ENCODE measurements around the gene PKNOX1. TPM values are rescaled to one million over a fixed set of nuclear protein-coding genes. Genes with fewer than 3 reads are reported as not detected.
"Not testable (repeated sequence)": the region's sequence is repeated elsewhere in the genome, so short reads cannot be mapped to it uniquely, and the experiment has no call there.

The PKNOX1 gene, protein sequence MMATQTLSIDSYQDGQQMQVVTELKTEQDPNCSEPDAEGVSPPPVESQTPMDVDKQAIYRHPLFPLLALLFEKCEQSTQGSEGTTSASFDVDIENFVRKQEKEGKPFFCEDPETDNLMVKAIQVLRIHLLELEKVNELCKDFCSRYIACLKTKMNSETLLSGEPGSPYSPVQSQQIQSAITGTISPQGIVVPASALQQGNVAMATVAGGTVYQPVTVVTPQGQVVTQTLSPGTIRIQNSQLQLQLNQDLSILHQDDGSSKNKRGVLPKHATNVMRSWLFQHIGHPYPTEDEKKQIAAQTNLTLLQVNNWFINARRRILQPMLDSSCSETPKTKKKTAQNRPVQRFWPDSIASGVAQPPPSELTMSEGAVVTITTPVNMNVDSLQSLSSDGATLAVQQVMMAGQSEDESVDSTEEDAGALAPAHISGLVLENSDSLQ
- 10 to 100 TPM; 22.5 to 22.7 TPM for total RNA-seq
- long read RNA-seq, donor 1, full-length matches to known transcripts = 3 of 4 reads
- long read RNA-seq, donor 1, partial matches to known transcripts = 0 of 4 reads
- long read RNA-seq, donor 1, other reads (novel, unspliced or antisense) = 1 of 4 reads
- long read RNA-seq, donor 2, partial matches to known transcripts = 3 of 7 reads
- long read RNA-seq, donor 2, other reads (novel, unspliced or antisense) = 4 of 7 reads

DNA sequence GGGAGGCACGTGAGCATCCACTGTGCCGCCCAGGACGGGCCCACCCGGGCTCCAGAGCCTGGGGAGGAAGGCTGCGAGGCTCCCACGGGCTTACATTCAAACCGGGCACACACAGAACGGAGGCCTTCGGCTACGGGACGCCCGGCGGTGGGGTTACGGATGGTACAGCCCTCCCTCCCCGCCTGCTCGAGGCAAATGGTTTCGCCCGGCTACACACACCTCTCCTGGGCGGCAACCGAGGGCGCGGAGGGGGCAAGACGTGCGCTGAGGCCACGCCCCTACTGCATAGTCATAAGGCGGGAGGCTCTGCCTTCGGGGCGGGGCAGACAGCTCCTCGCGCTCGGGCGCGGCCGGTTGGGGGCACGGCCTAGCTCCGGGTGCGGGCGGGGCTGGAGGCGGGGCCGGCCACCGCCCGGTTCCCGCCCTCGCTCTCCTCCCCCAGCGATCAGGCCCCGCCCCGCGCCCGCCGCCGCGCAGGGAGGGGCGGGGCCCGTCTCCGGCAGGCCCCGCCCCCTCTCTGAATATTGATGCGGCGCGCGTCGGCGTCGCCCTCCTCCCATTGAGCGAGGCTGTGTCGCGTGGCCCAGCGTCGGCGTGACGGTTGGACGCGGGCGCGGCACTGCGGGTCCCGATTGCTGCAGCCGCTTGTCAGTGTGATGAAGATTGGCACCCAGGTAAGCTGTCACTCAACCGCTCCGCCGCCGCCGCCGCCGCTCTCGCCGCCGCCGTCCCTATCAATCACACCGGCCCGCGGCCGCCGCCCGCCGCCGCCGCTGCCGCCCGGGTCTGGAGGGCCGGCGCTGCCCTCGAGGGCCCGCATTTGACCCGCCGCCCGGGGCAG is at the start of gene PKNOX1:
PKNOX1 (plus strand) TSS at position 572 of the 841 bp plus-strand sequence. CDS start 29,820 bp downstream, outside the sequence.
- DNase-seq (ENCODE audit: low spot score) = peak; percentile 100
- intact Hi-C loops (cut with DNase I) = no loop called here

DNA sequence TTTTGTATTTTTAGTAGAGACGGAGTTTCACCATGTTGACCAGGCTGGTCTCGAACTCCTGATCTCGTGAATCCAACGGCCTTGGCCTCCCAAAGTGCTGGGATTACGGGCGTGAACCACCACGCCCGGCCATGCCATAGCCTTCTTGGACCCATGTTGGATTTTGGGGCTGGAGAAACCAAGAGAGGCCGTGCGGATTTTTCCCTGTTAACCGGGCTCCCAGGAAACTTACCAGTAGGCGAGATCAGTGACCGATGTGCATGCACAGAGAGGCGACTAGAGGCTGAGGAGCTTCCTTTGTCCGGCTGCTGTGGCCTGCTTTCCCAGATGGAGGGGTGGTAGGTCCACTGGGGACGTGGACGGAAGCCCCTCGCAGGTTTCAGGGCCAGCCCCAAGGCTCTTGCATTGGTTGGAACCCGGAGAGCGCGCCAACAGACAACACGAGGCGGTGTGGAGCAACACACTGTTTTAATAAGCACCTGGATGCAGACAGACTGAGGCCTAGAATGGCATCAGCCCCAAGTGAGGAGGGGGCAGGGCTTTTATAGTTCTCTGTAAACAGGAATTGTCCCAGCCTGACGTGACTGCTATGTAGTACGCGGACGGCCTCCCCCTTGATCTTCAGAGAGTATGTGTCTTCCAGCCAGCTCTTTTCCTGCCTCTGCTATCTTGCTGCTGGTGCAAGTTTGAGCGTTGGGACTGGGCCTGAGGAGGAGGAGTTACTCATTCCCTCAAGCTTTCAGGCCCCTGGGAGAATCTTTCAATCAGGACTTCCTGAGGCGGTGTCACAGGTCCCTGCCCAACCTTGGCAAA is 49.0 kb upstream of the PKNOX1 start, which contains the start of gene ERVH48-1:
ERVH48-1 (minus strand) TSS at position 517 of the 813 bp plus-strand sequence. CDS start 6,624 bp downstream, outside the sequence.
- peak; percentile 56 for DNase-seq (ENCODE audit: low spot score)
- intact Hi-C loops (cut with DNase I) = no loop called here

DNA sequence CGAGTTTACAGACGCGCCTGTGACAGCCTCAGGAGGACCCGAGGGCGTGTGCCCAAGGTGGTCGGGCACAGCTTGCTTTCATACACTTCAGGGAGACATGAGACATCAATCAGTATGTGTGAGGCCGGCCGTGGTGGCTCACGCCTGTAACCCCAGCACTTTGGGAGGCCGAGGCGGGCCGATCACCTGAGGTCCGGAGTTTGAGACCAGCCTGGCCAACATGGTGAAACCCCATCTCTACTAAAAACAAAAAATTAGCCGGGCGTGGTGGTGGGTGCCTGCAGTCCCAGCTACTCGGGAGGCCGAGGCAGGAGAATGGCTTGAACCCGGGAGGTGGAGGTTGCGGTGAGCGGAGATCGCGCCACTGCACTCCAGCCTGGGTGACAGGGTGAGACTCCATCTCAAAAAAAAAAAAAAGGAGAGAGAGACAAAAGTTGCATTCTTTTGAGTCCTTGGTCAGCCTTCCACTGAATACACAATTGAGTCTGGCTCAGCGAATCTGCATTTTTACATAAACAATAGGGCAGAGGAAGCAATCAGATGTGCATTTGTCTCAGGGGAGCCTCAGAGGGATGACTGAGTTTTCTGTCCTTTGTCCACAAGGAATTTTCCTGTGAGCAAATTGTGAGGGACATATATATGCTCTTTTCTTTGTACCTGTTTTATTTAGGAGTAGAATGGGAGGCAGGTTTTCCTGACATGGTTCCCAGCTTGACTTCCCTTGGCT is 46.7 kb upstream of the PKNOX1 start:
- peak; percentile 72 for DNase-seq (ENCODE audit: low spot score)
- intact Hi-C loops (cut with DNase I) = not testable (repeated sequence)

DNA sequence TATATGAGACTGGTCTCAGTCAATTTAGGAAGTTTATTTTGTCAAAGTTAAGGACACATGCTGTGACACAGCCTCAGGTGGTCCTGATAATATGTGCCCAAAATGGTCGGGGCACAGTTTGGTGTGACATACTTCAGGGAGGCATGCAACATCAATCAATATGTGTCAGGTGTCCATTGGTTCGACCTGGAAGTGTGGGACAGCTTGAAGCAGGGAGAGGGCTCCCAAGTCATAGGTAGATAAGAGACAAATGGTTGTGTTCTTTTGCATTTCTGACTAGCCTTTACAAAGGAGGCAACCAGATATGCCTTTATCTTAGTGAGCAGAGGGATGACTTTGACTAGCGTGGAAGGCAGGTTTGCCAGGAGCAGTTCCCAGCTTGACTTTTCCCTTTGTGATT is 44.4 kb upstream of the PKNOX1 start:
- DNase-seq (ENCODE audit: low spot score) = no peak
- intact Hi-C loops (cut with DNase I) = no loop called here

DNA sequence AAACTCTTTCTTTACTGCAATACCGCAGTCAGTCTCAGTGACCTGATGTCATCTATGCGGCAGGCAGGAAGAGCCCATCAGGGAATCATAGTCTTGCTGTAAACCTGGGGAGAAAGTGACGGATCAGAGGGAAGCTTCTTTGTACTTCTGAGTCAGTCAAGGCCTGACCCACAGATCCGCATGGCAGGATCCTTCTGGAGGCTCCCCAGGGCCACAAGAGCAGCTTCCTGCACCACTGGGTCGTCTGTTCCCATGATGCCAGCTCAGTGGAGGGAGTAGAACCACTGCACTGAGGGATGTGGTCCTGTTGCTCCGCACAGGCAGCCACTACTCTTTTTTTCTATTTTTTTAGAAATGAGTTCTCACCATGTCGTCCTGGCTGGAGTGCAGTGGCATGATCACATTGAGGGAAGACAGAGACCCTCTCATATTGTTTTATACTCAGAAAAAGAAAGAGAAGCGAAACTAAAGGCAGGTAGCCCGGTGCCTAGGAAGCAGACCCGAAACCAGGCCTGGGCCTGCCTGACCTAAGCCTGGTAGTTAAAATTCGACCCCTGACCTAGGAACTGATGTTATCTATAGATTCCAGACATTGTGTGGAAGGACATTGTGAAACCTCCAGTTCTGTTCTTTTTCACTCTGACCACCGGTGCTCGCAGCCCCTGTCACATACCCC is 42.7 kb upstream of the PKNOX1 start:
- intact Hi-C loops (cut with DNase I) = no loop called here
- peak; percentile 29 for DNase-seq (ENCODE audit: low spot score)

DNA sequence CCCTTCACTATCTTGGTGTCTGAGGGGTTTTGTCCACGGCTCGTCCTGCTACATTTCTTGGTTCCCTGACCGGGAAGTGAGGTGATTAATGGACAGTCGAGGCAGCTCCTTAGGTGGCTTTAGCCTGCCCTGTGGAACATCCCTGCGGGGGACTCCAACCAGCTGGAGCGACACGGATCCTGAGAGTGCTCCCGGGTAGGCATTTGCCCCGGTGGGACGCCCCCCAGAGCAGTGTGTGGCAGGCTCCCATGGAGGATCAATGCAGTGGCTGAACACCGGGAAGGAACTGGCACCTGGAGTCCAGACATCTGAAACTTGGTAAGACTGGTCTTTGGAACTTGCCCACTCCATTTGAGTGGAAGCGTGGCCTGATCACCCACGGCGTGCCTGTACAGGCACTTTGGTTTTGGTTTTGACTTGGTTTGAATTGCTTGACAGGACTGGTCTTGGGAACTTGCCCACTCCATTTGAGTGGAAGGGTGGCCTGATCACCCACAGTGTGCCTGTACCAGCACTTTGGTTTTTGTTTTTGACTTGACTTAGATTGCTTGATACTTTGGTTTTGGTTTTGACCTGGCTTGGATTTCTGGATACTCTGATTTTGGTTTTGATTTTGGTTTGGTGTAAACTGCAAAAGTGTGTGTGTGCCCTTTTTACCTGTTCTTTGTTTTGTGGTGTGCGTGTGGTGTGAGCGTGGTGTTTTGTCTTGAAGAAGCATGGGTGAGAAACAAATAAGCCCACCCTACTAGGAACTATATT is 41.8 kb upstream of the PKNOX1 start:
- DNase-seq (ENCODE audit: low spot score) = peak; percentile 40
- intact Hi-C loops (cut with DNase I) = not testable (repeated sequence)

DNA sequence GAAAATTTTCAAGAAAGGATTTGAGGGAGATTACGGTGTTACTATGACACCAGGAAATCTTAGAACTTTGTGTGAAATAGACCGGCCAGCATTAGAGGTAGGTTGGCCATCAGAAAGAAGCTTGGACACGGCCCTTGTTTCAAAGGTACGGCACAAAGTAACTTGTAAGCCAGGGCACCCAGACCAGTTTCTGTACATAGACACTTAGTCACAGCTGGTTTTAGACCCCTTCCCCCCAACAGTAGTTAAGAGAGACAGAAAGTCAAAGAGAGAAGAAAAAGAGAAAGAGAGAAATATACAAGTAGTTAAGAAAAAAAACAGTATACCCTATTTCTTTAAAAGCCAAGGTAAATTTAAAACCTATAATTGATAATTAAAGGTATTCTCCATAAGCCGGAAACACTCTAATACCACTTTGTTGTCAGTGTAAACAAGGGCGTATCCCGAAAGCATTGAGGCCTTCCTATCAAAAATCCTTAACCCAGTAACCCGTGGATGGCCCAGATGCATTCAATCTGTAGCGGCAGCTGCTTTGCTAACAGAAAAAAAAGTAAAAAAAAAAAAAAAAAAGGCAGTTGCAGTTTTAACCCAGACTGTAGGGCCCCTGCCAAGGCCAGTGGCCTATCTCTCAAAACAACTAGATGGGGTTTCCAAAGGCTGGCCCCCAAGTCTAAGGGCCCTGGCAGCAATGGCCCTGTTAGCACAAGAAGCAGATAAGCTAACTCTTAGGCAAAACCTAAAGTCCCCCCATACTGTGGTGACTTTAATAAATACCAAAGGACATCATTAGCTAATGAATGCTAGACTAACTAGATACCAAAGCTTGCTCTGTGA is 41.0 kb upstream of the PKNOX1 start:
- intact Hi-C loops (cut with DNase I) = not testable (repeated sequence)
- peak; percentile 18 for DNase-seq (ENCODE audit: low spot score)

DNA sequence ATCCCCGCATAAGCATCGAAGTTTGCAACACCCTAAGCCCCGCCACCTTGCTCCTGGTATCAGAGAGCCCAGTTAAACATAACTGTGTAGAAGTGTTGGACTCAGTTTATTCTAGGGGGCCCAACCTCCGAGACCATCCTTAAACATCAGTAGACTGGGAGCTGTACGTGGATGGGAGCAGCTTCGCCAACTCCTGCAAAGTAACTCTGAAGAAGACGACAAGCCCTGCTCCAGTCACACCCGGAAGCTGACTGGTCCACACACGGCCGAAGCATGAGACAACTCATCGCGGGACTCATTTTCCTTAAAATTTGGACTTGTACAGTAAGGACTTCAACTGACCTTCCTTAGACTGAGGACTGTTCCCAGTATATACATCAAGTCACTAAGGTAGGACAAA is 40.4 kb upstream of the PKNOX1 start:
- intact Hi-C loops (cut with DNase I); DNase-seq (ENCODE audit: low spot score): not testable (repeated sequence)

DNA sequence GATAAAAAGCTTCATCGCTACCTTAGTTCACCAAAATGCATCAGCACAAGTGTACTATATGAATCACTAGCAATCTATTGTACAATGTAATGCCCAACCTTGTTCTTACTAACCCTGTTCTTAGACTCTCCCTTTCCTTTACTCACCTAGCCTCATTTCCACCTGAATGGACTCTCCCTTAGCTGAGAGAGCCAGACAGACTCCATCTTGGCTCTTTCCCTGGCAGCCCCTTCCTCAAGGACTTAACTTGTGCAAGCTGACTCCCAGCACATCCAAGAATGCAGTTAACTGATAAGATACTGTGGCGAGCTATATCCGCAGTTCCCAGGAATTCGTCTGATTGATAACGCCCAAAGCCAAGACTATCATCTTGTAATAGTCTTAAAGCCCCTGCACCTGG is 38.0 kb upstream of the PKNOX1 start:
- DNase-seq (ENCODE audit: low spot score); intact Hi-C loops (cut with DNase I): not testable (repeated sequence)

DNA sequence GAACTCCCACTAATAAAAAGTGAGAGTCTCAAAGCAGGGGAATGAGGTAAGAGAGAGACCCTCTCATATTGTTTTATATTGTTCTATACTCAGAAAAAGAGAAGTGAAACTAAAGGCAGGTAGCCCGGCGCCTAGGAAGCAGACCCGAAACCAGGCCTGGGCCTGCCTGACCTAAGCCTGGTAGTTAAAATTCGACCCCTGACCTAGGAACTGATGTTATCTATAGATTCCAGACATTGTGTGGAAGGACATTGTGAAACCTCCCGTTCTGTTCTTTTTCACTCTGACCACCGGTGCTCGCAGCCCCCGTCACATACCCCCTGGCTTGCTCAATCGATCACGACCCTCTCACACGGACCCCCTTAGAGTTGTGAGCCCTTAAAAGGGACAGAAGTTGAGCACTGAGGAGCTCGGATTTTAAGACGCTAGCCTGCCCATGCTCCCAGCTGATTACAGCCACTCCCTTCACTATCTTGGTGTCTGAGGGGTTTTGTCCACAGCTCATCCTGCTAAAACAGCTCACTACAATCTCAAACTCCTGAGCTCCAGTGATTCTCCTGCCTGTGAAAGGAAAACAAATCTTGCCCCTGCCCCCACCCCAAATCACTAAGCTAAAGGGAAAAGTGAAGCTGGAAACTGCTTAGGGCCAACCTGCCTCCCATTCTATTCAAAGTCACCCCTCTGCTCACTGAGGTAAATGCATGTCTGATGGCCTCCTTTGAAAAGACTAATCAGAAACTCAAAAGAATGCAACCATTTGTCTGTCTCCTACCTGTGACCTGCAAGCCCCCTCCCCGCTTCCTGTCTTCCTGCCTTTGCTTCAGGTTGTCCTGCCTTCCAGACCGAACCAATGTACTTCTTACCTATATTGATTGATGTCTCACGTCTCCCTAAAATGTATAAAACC is 37.1 kb upstream of the PKNOX1 start:
- peak; percentile 49 for DNase-seq (ENCODE audit: low spot score)
- intact Hi-C loops (cut with DNase I) = not testable (repeated sequence)

DNA sequence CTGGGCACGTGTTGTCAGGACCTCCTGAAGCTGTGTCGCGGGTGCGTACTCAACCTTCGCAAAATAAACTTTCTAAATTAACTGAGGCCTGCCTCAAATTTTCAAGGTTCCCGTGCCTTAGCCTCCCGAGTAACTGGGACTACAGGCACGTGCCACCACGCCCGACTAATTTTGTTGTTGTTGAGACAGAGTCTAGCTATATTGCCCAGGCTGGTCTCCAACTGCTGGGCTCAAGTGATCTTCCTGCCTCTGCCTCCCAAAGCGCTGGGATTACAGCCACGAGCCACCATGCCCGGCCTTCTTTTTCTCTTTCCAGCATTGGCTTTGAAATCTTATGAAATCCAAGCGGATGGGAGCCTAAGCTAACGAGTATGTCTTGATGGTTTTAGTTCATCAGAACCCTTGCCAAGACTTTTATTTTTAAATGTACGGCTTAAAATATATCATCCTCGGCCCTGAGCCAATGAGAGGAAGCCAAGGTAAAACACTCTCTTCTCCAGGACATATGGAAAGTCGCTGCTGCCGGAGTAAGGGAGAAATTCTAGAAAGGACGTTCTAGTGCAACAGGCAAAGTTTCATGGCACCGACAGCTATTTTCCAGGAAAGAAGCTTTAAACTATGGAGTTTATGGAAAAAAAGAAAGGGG is 36.3 kb upstream of the PKNOX1 start:
- DNase-seq (ENCODE audit: low spot score) = peak; percentile 48
- intact Hi-C loops (cut with DNase I) = no loop called here

DNA sequence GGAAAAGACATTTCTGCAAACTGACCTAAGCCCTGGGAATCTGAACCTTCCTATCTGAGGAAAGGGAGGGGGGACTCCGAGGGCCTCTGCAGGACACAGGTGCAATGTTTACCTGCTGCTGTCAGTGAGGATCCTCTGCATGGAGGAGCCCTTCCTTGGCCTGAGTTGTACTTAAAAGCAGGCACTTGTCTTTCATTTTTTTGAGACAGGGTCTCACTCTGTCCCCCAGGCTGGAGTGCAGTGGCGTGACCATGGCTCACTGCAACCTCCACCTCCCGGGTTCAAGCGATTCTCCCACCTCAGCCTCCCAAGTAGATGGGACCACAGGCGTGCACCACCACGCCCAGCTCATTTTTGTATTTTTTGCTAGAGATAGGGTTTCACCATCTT is 35.8 kb upstream of the PKNOX1 start:
- DNase-seq (ENCODE audit: low spot score) = peak; percentile 23
- intact Hi-C loops (cut with DNase I) = not testable (repeated sequence)

DNA sequence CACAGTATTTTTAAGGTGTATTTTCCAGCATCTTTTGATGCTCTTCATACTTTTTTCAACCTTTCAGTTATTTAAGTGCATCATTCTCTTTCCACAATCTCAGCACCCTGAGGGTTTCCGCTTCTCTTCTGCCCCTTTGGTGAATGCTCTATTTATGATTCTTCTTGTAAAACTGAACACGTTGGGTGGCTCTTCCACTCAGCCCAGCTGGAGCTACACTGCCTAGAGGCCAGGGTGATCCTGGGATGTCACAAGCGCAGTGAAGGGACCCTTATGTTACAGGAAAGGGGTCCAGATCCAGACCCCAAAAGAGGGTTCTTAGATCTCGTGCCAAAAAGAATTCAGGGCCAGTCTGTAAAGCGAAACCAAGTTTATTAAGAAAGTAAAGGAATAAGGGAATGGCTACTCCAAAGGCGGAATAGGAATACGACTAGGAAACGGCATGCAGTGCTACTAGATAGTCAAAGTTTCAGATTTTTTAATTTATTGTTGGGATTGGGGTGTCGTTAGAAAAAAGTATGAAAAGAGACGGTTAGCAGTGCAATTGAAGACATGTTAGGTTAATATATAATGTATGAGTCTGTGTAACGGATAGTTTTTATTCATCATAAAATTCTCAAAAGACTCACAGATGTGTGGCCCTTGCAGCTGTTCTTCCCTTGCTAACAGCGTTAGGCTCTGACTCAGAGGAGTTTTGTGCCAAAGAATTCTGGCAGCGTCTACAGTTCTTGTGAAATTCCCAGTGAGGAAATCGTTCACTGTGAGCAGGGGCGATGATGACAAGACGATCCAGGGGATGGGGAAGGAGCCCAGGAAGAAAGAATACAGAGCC is 34.6 kb upstream of the PKNOX1 start:
- DNase-seq (ENCODE audit: low spot score) = peak; percentile 82
- intact Hi-C loops (cut with DNase I) = no loop called here

DNA sequence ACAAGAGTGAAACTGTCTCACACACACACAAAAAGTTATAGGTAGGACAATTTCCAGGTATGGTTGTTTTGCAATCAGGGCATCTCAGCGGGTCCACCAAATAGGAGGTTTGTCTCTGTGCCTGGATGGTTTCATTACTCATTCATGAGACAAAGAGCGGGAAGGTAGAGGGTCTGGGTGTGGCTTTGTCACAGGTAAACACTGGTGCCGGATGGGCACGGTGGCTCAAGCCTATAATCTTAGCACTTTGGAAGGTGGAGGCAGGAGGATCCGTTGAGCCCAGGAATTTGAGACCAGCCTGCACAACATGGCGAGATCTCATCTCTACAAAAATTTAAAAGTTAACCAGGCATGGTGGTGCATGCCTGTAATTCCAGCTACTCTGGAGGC is 32.7 kb upstream of the PKNOX1 start:
- intact Hi-C loops (cut with DNase I) = no loop called here
- DNase-seq (ENCODE audit: low spot score) = peak; percentile 13
